ENCODE data around the gene SPEF2. TPM values are rescaled to one million over a fixed set of nuclear protein-coding genes. Genes with fewer than 3 reads are reported as not detected.

Gene SPEF2
- polyA plus RNA-seq, 2 of the 4 experiments (the other 2 are of a cell fraction): 2.2 to 8.7 TPM

- TF ChIP-seq CHD4 (IDR thresholded peaks at IDR 0.05; ENCODE audit: borderline replicate concordance) (no peak), BHLHE40 (IDR thresholded peaks at IDR 0.05; ENCODE audit: low read depth, low read length) (no peak), CEBPB (IDR thresholded peaks at IDR 0.05) (no peak), GATA3 (IDR thresholded peaks at IDR 0.05; ENCODE audit: borderline replicate concordance) (no peak), HOXA7 (CRISPR knock-in tag; IDR thresholded peaks at IDR 0.05) (no peak), NR3C1 (IDR thresholded peaks at IDR 0.05) (no peak), CBX2 (IDR thresholded peaks at IDR 0.05; ENCODE audit: borderline replicate concordance, low read depth) (no peak), RAD21 (conservative IDR thresholded peaks at IDR 0.05 in 1 of 2, IDR thresholded peaks at IDR 0.05 in 1 of 2) (no peak), EHF (CRISPR knock-in tag; IDR thresholded peaks at IDR 0.05) (no peak), ZSCAN20 (CRISPR knock-in tag; IDR thresholded peaks at IDR 0.05) (no peak), EHMT2 (IDR thresholded peaks at IDR 0.05; ENCODE audit: low read depth) (no peak), REST (IDR thresholded peaks at IDR 0.05) (no peak), EP300 (IDR thresholded peaks at IDR 0.05) (no peak), HOXB13 (CRISPR knock-in tag; IDR thresholded peaks at IDR 0.05; ENCODE audit: low read depth) (no peak), ZFP36 (IDR thresholded peaks at IDR 0.05; ENCODE audit: borderline replicate concordance, partially characterized antibody) (no peak)
- TF ChIP-seq, protein P1, sequence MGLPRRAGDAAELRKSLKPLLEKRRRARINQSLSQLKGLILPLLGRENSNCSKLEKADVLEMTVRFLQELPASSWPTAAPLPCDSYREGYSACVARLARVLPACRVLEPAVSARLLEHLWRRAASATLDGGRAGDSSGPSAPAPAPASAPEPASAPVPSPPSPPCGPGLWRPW (IDR thresholded peaks at IDR 0.05): no peak
- TF ChIP-seq, protein P2, sequence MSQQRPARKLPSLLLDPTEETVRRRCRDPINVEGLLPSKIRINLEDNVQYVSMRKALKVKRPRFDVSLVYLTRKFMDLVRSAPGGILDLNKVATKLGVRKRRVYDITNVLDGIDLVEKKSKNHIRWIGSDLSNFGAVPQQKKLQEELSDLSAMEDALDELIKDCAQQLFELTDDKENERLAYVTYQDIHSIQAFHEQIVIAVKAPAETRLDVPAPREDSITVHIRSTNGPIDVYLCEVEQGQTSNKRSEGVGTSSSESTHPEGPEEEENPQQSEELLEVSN (IDR thresholded peaks at IDR 0.05; ENCODE audit: borderline replicate concordance, low read depth): no peak
- TF ChIP-seq, protein P3, sequence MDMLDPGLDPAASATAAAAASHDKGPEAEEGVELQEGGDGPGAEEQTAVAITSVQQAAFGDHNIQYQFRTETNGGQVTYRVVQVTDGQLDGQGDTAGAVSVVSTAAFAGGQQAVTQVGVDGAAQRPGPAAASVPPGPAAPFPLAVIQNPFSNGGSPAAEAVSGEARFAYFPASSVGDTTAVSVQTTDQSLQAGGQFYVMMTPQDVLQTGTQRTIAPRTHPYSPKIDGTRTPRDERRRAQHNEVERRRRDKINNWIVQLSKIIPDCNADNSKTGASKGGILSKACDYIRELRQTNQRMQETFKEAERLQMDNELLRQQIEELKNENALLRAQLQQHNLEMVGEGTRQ (IDR thresholded peaks at IDR 0.05): no peak
- WGBS (ENCODE audit: missing lambda C conversion rate): 27% methylated on average over 5 of the region's 5 CpGs
- H3K9me3 ChIP-seq: no peaks in the 10 kb centered on the region
- H3K27ac ChIP-seq: no peak overlapping the region
- no peak overlapping the region for H3K4me3 ChIP-seq
- CTCF ChIA-PET: no interaction called here
- no peaks in the 10 kb centered on the region for H3K4me1 ChIP-seq
- no peak overlapping the region for H3K4me2 ChIP-seq
- DNase-seq (ENCODE audit: low read depth in 1 of 2, low spot score in 1 of 2) (no peak), FAIRE-seq (no peak), ATAC-seq (no peak)
- POLR2A ChIA-PET: no interaction called here
Observed at GRCh38 chr5:35758151-35758724, 140.6 kb downstream of the SPEF2 start.

- Histone ChIP-seq H3K4me3 (no peak overlapping the region), H3K9me3 (no peaks in the 10 kb centered on the region), H3K27ac (no peak overlapping the region), H3K4me1 (no peaks in the 10 kb centered on the region), H3K4me2 (no peak overlapping the region)
- 20% methylated on average over 4 of the region's 4 CpGs for WGBS (ENCODE audit: missing lambda C conversion rate)
- CTCF ChIA-PET: no interaction called here
- DNase-seq (ENCODE audit: low read depth in 1 of 2, low spot score in 1 of 2): no peak
- POLR2A ChIA-PET: no interaction called here
- no peak for FAIRE-seq
- no peak for ATAC-seq
- TF ChIP-seq HOXB5 (CRISPR knock-in tag; IDR thresholded peaks at IDR 0.05): no peak
- TF ChIP-seq EP300 (IDR thresholded peaks at IDR 0.05): no peak
- TF ChIP-seq CBX2 (IDR thresholded peaks at IDR 0.05; ENCODE audit: borderline replicate concordance, low read depth): no peak
- TF ChIP-seq HDAC2 (IDR thresholded peaks at IDR 0.05): no peak
- no peak for TF ChIP-seq BCL3 (IDR thresholded peaks at IDR 0.05)
- no peak for TF ChIP-seq RFX5 (IDR thresholded peaks at IDR 0.05)
- TF ChIP-seq ZNF302 (CRISPR knock-in tag; IDR thresholded peaks at IDR 0.05): no peak
- TF ChIP-seq HOXB13 (CRISPR knock-in tag; IDR thresholded peaks at IDR 0.05; ENCODE audit: low read depth): no peak
- TF ChIP-seq PHF8 (IDR thresholded peaks at IDR 0.05; ENCODE audit: borderline replicate concordance, low read depth): no peak
- TF ChIP-seq ZSCAN20 (CRISPR knock-in tag; IDR thresholded peaks at IDR 0.05): no peak
- TF ChIP-seq, protein P4, sequence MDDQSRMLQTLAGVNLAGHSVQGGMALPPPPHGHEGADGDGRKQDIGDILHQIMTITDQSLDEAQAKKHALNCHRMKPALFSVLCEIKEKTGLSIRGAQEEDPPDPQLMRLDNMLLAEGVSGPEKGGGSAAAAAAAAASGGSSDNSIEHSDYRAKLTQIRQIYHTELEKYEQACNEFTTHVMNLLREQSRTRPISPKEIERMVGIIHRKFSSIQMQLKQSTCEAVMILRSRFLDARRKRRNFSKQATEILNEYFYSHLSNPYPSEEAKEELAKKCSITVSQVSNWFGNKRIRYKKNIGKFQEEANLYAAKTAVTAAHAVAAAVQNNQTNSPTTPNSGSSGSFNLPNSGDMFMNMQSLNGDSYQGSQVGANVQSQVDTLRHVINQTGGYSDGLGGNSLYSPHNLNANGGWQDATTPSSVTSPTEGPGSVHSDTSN (IDR thresholded peaks at IDR 0.05): no peak
- TF ChIP-seq FOXS1 (CRISPR knock-in tag; IDR thresholded peaks at IDR 0.05): no peak
- TF ChIP-seq POLR2A (IDR thresholded peaks at IDR 0.05; ENCODE audit: low read length): no peak
- TF ChIP-seq CHD4 (IDR thresholded peaks at IDR 0.05; ENCODE audit: borderline replicate concordance): no peak
Observed at GRCh38 chr5:35761541-35761940, 143.9 kb downstream of the SPEF2 start.

Measured in A549 (cell line).